ENCODE measurements around the gene PLEKHH2. TPM values are rescaled to one million over a fixed set of nuclear protein-coding genes. Genes with fewer than 3 reads are reported as not detected.
A peak's percentile ranks its signal among the peaks of the same experiment; 100 is the strongest.
"Not testable (repeated sequence)": the region's sequence is repeated elsewhere in the genome, so short reads cannot be mapped to it uniquely, and the experiment has no call there.

PLEKHH2 gene
- total RNA-seq, 4 donors from 2014 or later = 47.1 to 124 (median 74.8) TPM

GRCh38 chr2:43685357-43685756, 48.3 kb downstream of the PLEKHH2 start:
- Histone ChIP-seq H3K36me3 (no peaks in the 10 kb centered on the region), H3K4me1 (no peaks in the 10 kb centered on the region), H3K4me3 (no peak overlapping the region), H3K27me3 (no peaks in the 10 kb centered on the region), H3K27ac (peak overlapping the region; percentile 12 to 57), H3K9me3 (no peaks in the 10 kb centered on the region)
- TF ChIP-seq CTCF (IDR thresholded peaks at IDR 0.05) (no peak), POLR2A (IDR thresholded peaks at IDR 0.05) (no peak)
- DNase-seq = no peak
- intact Hi-C loops (cut with DNase I; ENCODE audit: low total_unique reads) = no loop called here

GRCh38 chr2:43689999-43690398, 52.9 kb downstream of the PLEKHH2 start:
- Histone ChIP-seq H3K27ac (no peak overlapping the region), H3K4me3 (no peak overlapping the region), H3K9me3 (no peaks in the 10 kb centered on the region), H3K27me3 (no peaks in the 10 kb centered on the region), H3K36me3 (no peaks in the 10 kb centered on the region), H3K4me1 (no peaks in the 10 kb centered on the region)
- TF ChIP-seq CTCF (IDR thresholded peaks at IDR 0.05) (no peak), POLR2A (IDR thresholded peaks at IDR 0.05) (no peak)
- intact Hi-C loops (cut with DNase I; ENCODE audit: low total_unique reads) = no loop called here
- DNase-seq = no peak

GRCh38 chr2:43692428-43692994, 55.5 kb downstream of the PLEKHH2 start:
- DNase-seq = no peak
- Histone ChIP-seq H3K36me3 (no peaks in the 10 kb centered on the region), H3K4me3 (no peak overlapping the region), H3K9me3 (no peaks in the 10 kb centered on the region), H3K27me3 (no peaks in the 10 kb centered on the region), H3K4me1 (peaks cover 0 to 2% of the 10 kb centered on the region in 2 donors), H3K27ac (no peak overlapping the region)
- TF ChIP-seq CTCF (IDR thresholded peaks at IDR 0.05) = no peak
- TF ChIP-seq POLR2A (IDR thresholded peaks at IDR 0.05) = no peak
- intact Hi-C loops (cut with DNase I; ENCODE audit: low total_unique reads) = no loop called here

- H3K9me3 ChIP-seq; H3K4me1 ChIP-seq; H3K27ac ChIP-seq; H3K36me3 ChIP-seq; H3K27me3 ChIP-seq; intact Hi-C loops (cut with DNase I; ENCODE audit: low total_unique reads); H3K4me3 ChIP-seq; DNase-seq: not testable (repeated sequence)
Observed at GRCh38 chr2:43698140-43698539, 61.1 kb downstream of the PLEKHH2 start.

GRCh38 chr2:43699761-43700160, 62.7 kb downstream of the PLEKHH2 start:
- H3K4me1 ChIP-seq = peaks cover 0 to 3% of the 10 kb centered on the region in 2 donors
- H3K27ac ChIP-seq = no peak overlapping the region
- H3K27me3 ChIP-seq = no peaks in the 10 kb centered on the region
- H3K4me3 ChIP-seq = no peak overlapping the region
- H3K9me3 ChIP-seq = no peaks in the 10 kb centered on the region
- TF ChIP-seq POLR2A (IDR thresholded peaks at IDR 0.05) = no peak
- no peak for TF ChIP-seq CTCF (IDR thresholded peaks at IDR 0.05)
- H3K36me3 ChIP-seq = no peaks in the 10 kb centered on the region
- intact Hi-C loops (cut with DNase I; ENCODE audit: low total_unique reads) = no loop called here
- DNase-seq = no peak

GRCh38 chr2:43701111-43701510, 64.1 kb downstream of the PLEKHH2 start:
- no peak for DNase-seq
- Histone ChIP-seq H3K9me3 (no peaks in the 10 kb centered on the region), H3K27ac (no peak overlapping the region), H3K4me3 (no peak overlapping the region), H3K36me3 (no peaks in the 10 kb centered on the region), H3K4me1 (peaks cover 0 to 3% of the 10 kb centered on the region in 2 donors), H3K27me3 (no peaks in the 10 kb centered on the region)
- TF ChIP-seq CTCF (IDR thresholded peaks at IDR 0.05) (no peak), POLR2A (IDR thresholded peaks at IDR 0.05) (no peak)
- intact Hi-C loops (cut with DNase I; ENCODE audit: low total_unique reads) = no loop called here
